LNCaP clone FGC (cell line): ENCODE data around the gene CYP2A13.

ENCODE experiments used
- DNase-seq: peaks from one replicate; pipeline ENCODE4 v3.0.0-alpha.2; 2011; ENCODE audit warnings: low read depth
- H3K4me3 ChIP-seq: 2 replicates; pipeline ENCODE4 v1.5.1; 2011; ENCODE audit warnings: mild to moderate bottlenecking, low read depth, low read length, control low read depth
- CTCF ChIP-seq: IDR thresholded peaks from 2 replicates; pipeline ENCODE4 v1.5.1; 2012; ENCODE audit warnings: mild to moderate bottlenecking; ENCODE audit not compliant: control insufficient read depth, insufficient read depth; ENCODE audit errors: extremely low read depth

The CYP2A13 gene

DNA sequence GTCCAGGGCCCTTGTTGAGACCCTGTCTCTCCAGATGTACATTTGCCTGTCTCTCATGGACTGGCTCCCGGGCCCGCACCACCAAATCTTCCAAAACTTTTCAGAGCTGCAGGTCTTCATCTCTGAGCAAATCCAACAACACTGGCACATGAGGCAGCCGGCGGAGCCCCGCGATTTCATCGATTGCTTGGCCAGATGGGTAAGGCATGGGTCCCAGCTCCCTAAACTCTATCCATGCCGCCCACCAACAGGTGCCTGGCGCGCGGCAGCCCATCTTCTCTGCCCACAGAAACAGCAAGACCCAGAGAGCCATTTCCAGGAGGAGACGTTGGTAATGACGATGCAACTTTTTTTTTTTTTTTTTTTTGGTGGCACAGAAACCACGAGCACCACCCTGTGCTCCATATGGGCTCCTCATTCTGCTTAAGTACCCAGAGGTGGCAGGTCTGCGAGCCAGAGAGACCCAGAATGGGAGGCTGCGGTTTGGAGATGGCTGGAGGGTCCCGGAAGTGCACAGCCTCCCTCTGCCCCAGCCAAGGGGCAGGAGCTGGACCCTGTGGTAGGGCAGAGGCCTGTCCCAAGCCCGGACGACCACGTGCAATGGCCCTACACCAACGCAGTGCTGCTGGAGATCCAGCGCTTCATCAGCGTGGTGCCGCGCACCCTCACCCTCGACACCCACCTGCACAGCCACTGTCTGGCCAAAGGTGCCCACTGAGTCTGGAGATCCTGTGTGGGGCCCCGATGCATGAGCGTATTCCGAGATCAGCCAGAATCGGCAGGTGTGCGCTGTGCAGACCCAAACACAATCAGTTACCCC is 48.6 kb downstream of the CYP2A13 start:
- no peak overlapping the region for H3K4me3 ChIP-seq

GRCh38 chr19:41144403-41144802 is 56.2 kb downstream of the CYP2A13 start:
- peak; percentile 67 for TF ChIP-seq CTCF
- DNase-seq = peak; percentile 35
- H3K4me3 ChIP-seq = no peak overlapping the region

More for the DNA sequence above, 48.6 kb downstream of the CYP2A13 start:
- no peak for DNase-seq
- TF ChIP-seq CTCF = no peak
